Activated T-cell treated with anti-CD3 and anti-CD28 coated beads, Interleukin-2, amount 50 U/mL, for 4 hours (primary cell): Measurements from ENCODE around the gene ATRNL1. TPM values are rescaled to one million over a fixed set of nuclear protein-coding genes. Genes with fewer than 3 reads are reported as not detected.
"Not testable (repeated sequence)": the region's sequence is repeated elsewhere in the genome, so short reads cannot be mapped to it uniquely, and the experiment has no call there.

Source experiments
- ATAC-seq, 2 donors: fragments of 200-7000 bp; cut with Tn5 transposase; one replicate each; pipeline ENCODE4 v1.10.0; 2021
- DNase-seq: peaks from one replicate; pipeline ENCODE4 v3.0.0-alpha.2; 2020
- H3K27me3 Mint-ChIP-seq: one replicate; pipeline ENCODE4 v1.8.0; 2021; ENCODE audit warnings: low read depth, mixed read lengths
- H3K36me3 Mint-ChIP-seq: one replicate; pipeline ENCODE4 v1.8.0; 2022; ENCODE audit warnings: mixed read lengths; ENCODE audit not compliant: insufficient read depth
- H3K4me1 Mint-ChIP-seq: one replicate; pipeline ENCODE4 v1.8.0; 2021; ENCODE audit warnings: low read depth, mixed read lengths
- H3K4me3 Mint-ChIP-seq: one replicate; pipeline ENCODE4 v1.8.0; 2021; ENCODE audit warnings: mild to moderate bottlenecking, moderate library complexity, mixed read lengths
- H3K9me3 Mint-ChIP-seq: one replicate; pipeline ENCODE4 v1.8.0; 2021; ENCODE audit warnings: mixed read lengths
- total RNA-seq, 3 donors: library from RNA; stranded (reverse); gene quantifications; one replicate each; pipeline ENCODE4 v1.2.1, GENCODE V29; 2021

Gene ATRNL1
- total RNA-seq, 3 donors from 2014 or later, result 0.11 to 0.16 TPM; not detected in 1

- no peak for DNase-seq
- Mint-ChIP-seq H3K4me3 (no peak overlapping the region), H3K27me3 (peaks cover 17% of the 10 kb centered on the region), H3K36me3 (no peaks in the 10 kb centered on the region), H3K9me3 (peaks cover 14% of the 10 kb centered on the region), H3K4me1 (no peaks in the 10 kb centered on the region)
- no peak for ATAC-seq
Measured at GRCh38 chr10:115107830-115108229, 14.7 kb downstream of the ATRNL1 start.

- no peak overlapping the region for H3K4me3 Mint-ChIP-seq
- no peak for ATAC-seq
- H3K27me3 Mint-ChIP-seq, result peaks cover 15% of the 10 kb centered on the region
Measured at GRCh38 chr10:115117301-115117700, 24.1 kb downstream of the ATRNL1 start.

GRCh38 chr10:115118346-115118745 is 25.2 kb downstream of the ATRNL1 start:
- H3K4me3 Mint-ChIP-seq, result no peak overlapping the region
- H3K36me3 Mint-ChIP-seq, result no peaks in the 10 kb centered on the region
- ATAC-seq (no peak), DNase-seq (no peak)
- H3K27me3 Mint-ChIP-seq, result peaks cover 11% of the 10 kb centered on the region
- no peaks in the 10 kb centered on the region for H3K4me1 Mint-ChIP-seq
- no peaks in the 10 kb centered on the region for H3K9me3 Mint-ChIP-seq

More at GRCh38 chr10:115117301-115117700, 24.1 kb downstream of the ATRNL1 start:
- Mint-ChIP-seq H3K4me1 (no peaks in the 10 kb centered on the region), H3K36me3 (no peaks in the 10 kb centered on the region), H3K9me3 (peaks cover 4% of the 10 kb centered on the region)
- DNase-seq, result no peak

GRCh38 chr10:115125505-115125904 is 32.3 kb downstream of the ATRNL1 start:
- Mint-ChIP-seq H3K4me1 (no peaks in the 10 kb centered on the region), H3K36me3 (no peaks in the 10 kb centered on the region), H3K27me3 (no peaks in the 10 kb centered on the region), H3K9me3 (no peaks in the 10 kb centered on the region), H3K4me3 (no peak overlapping the region)
- no peak for ATAC-seq
- no peak for DNase-seq

GRCh38 chr10:115129752-115130151 is 36.6 kb downstream of the ATRNL1 start:
- no peaks in the 10 kb centered on the region for H3K36me3 Mint-ChIP-seq
- no peaks in the 10 kb centered on the region for H3K9me3 Mint-ChIP-seq
- H3K4me3 Mint-ChIP-seq, result no peak overlapping the region

GRCh38 chr10:115136616-115137015 is 43.5 kb downstream of the ATRNL1 start:
- Mint-ChIP-seq H3K27me3 (peaks cover 18% of the 10 kb centered on the region), H3K4me1 (no peaks in the 10 kb centered on the region), H3K4me3 (no peak overlapping the region), H3K36me3 (no peaks in the 10 kb centered on the region), H3K9me3 (peaks cover 9% of the 10 kb centered on the region)
- ATAC-seq (no peak), DNase-seq (no peak)

More at GRCh38 chr10:115129752-115130151, 36.6 kb downstream of the ATRNL1 start:
- peaks cover 13% of the 10 kb centered on the region for H3K27me3 Mint-ChIP-seq
- H3K4me1 Mint-ChIP-seq, result no peaks in the 10 kb centered on the region
- no peak for DNase-seq
- ATAC-seq, result no peak

- no peak for ATAC-seq
- Mint-ChIP-seq H3K4me3 (no peak overlapping the region), H3K27me3 (peaks cover 8% of the 10 kb centered on the region), H3K9me3 (peaks cover 8% of the 10 kb centered on the region), H3K36me3 (no peaks in the 10 kb centered on the region), H3K4me1 (no peaks in the 10 kb centered on the region)
- DNase-seq, result no peak
Measured at GRCh38 chr10:115141254-115141653, 48.1 kb downstream of the ATRNL1 start.

- no peaks in the 10 kb centered on the region for H3K36me3 Mint-ChIP-seq
- DNase-seq (no peak), ATAC-seq (no peak)
- H3K9me3 Mint-ChIP-seq, result no peaks in the 10 kb centered on the region
- H3K4me3 Mint-ChIP-seq, result no peak overlapping the region
- H3K27me3 Mint-ChIP-seq, result peaks cover 7% of the 10 kb centered on the region
- no peaks in the 10 kb centered on the region for H3K4me1 Mint-ChIP-seq
Measured at GRCh38 chr10:115157357-115157756, 64.2 kb downstream of the ATRNL1 start.

- ATAC-seq (no peak), DNase-seq (no peak)
- Mint-ChIP-seq H3K4me1 (no peaks in the 10 kb centered on the region), H3K27me3 (peaks cover 8% of the 10 kb centered on the region), H3K9me3 (no peaks in the 10 kb centered on the region), H3K36me3 (no peaks in the 10 kb centered on the region), H3K4me3 (no peak overlapping the region)
Measured at GRCh38 chr10:115163129-115163528, 70.0 kb downstream of the ATRNL1 start.

- Mint-ChIP-seq H3K9me3 (no peaks in the 10 kb centered on the region), H3K27me3 (peaks cover 4% of the 10 kb centered on the region), H3K4me1 (no peaks in the 10 kb centered on the region), H3K4me3 (no peak overlapping the region), H3K36me3 (no peaks in the 10 kb centered on the region)
- no peak for ATAC-seq
- DNase-seq, result no peak
Measured at GRCh38 chr10:115164220-115164619, 71.1 kb downstream of the ATRNL1 start.

- no peaks in the 10 kb centered on the region for H3K9me3 Mint-ChIP-seq
- no peaks in the 10 kb centered on the region for H3K36me3 Mint-ChIP-seq
- no peaks in the 10 kb centered on the region for H3K4me1 Mint-ChIP-seq
- DNase-seq, result no peak
- ATAC-seq, result no peak
- no peaks in the 10 kb centered on the region for H3K27me3 Mint-ChIP-seq
- H3K4me3 Mint-ChIP-seq, result no peak overlapping the region
Measured at GRCh38 chr10:115167751-115168150, 74.6 kb downstream of the ATRNL1 start.

- Mint-ChIP-seq H3K4me1 (no peaks in the 10 kb centered on the region), H3K36me3 (no peaks in the 10 kb centered on the region), H3K27me3 (no peaks in the 10 kb centered on the region), H3K4me3 (no peak overlapping the region), H3K9me3 (no peaks in the 10 kb centered on the region)
- DNase-seq, result no peak
- ATAC-seq, result no peak
Measured at GRCh38 chr10:115171392-115171960, 78.3 kb downstream of the ATRNL1 start.

GRCh38 chr10:115173915-115174443 is 80.8 kb downstream of the ATRNL1 start:
- H3K9me3 Mint-ChIP-seq, result no peaks in the 10 kb centered on the region
- no peaks in the 10 kb centered on the region for H3K4me1 Mint-ChIP-seq
- H3K27me3 Mint-ChIP-seq, result no peaks in the 10 kb centered on the region
- ATAC-seq (no peak), DNase-seq (no peak)
- H3K4me3 Mint-ChIP-seq, result no peak overlapping the region
- no peaks in the 10 kb centered on the region for H3K36me3 Mint-ChIP-seq

- DNase-seq, H3K27me3 Mint-ChIP-seq, H3K36me3 Mint-ChIP-seq, H3K9me3 Mint-ChIP-seq, ATAC-seq: not testable (repeated sequence)
- H3K4me3 Mint-ChIP-seq, result peak overlapping the region; percentile 41
- H3K4me1 Mint-ChIP-seq, result peaks cover 11% of the 10 kb centered on the region
Measured at GRCh38 chr10:115207276-115207675, 114.1 kb downstream of the ATRNL1 start.

- ATAC-seq (no peak), DNase-seq (no peak)
- H3K27me3 Mint-ChIP-seq, result no peaks in the 10 kb centered on the region
- H3K9me3 Mint-ChIP-seq, result no peaks in the 10 kb centered on the region
- no peak overlapping the region for H3K4me3 Mint-ChIP-seq
- peaks cover 11% of the 10 kb centered on the region for H3K4me1 Mint-ChIP-seq
- no peaks in the 10 kb centered on the region for H3K36me3 Mint-ChIP-seq
Measured at GRCh38 chr10:115209133-115209532, 116.0 kb downstream of the ATRNL1 start.
